Tibial nerve (tissue), 4 donors: ENCODE results near the gene DACT3. TPM values are rescaled to one million over a fixed set of nuclear protein-coding genes. Genes with fewer than 3 reads are reported as not detected.

ENCODE experiments used
- DNase-seq, 2 donors: peaks; one replicate each; pipeline ENCODE4 v3.0.0-alpha.2; 2019; ENCODE audit warnings: low spot score in 2 of 2
- H3K27ac ChIP-seq, 4 donors: fragments of 200-600 bp; sonication (generic) in 3 of 4; one replicate each; pipeline ENCODE4 v1.5.1; 2017 to 2019; ENCODE audit warnings: mild to moderate bottlenecking in 1 of 4
- H3K27me3 ChIP-seq, 2 donors: fragments of 200-600 bp; sonication (generic) in 1 of 2; one replicate each; pipeline versions ENCODE4 v1.5.1 to v1.6.0; 2017 to 2019
- H3K36me3 ChIP-seq, 3 donors: fragments of 200-600 bp; sonication (generic); one replicate each; pipeline ENCODE4 v1.5.1; 2018 to 2019
- H3K4me1 ChIP-seq, 4 donors: fragments of 200-600 bp; sonication (generic) in 3 of 4; one replicate each; pipeline ENCODE4 v1.5.1; 2017 to 2019
- H3K4me3 ChIP-seq, 4 donors: fragments of 200-600 bp; sonication (generic) in 3 of 4; one replicate each; pipeline ENCODE4 v1.5.1; 2017 to 2019; ENCODE audit warnings: mild to moderate bottlenecking in 1 of 4, moderate library complexity in 1 of 4
- H3K9me3 ChIP-seq, 4 donors: fragments of 200-600 bp; sonication (generic) in 3 of 4; one replicate each; pipeline ENCODE4 v1.5.1; 2017 to 2019
- EP300 ChIP-seq, 2 donors: sonication (generic); formaldehyde crosslinking; IDR thresholded peaks; one replicate each; pipeline ENCODE4 v1.6.1; 2017; ENCODE audit warnings: antibody characterized with exemption in 2 of 2, mild to moderate bottlenecking in 1 of 2
- POLR2A ChIP-seq, 2 donors: fragments of 450-650 bp; IDR thresholded peaks; one replicate each; pipeline ENCODE4 v1.6.1; 2017; ENCODE audit warnings: antibody characterized with exemption in 2 of 2, mild to moderate bottlenecking in 2 of 2, moderate library complexity in 2 of 2
- WGBS, 2 donors: methylation state at CpG; one replicate each; pipeline ENCODE4 v1.1.5; 2018; 5-methylcytosine and 5-hydroxymethylcytosine counted together
- total RNA-seq, 4 donors: library from RNA; depleted of rRNA; stranded (reverse); fragments of >200 nt; gene quantifications; one replicate each; pipeline ENCODE4 v1.1.0, GENCODE V29; 2016
- TF ChIP-seq, protein P1 (sequence below), 5 experiments: fragments of 200-600 bp in 3 of 5; fragments of 450-650 bp in 2 of 5; sonication (generic) in 3 of 5; IDR thresholded peaks; one replicate each; pipeline ENCODE4 v1.5.1; 2016 to 2019; ENCODE audit warnings: antibody characterized with exemption in 5 of 5, mild to moderate bottlenecking in 3 of 5, moderate library complexity in 2 of 5

Gene DACT3
- total RNA-seq, 4 donors from 2014 or later: 7.1 to 11.7 (median 8.2) TPM

DNA sequence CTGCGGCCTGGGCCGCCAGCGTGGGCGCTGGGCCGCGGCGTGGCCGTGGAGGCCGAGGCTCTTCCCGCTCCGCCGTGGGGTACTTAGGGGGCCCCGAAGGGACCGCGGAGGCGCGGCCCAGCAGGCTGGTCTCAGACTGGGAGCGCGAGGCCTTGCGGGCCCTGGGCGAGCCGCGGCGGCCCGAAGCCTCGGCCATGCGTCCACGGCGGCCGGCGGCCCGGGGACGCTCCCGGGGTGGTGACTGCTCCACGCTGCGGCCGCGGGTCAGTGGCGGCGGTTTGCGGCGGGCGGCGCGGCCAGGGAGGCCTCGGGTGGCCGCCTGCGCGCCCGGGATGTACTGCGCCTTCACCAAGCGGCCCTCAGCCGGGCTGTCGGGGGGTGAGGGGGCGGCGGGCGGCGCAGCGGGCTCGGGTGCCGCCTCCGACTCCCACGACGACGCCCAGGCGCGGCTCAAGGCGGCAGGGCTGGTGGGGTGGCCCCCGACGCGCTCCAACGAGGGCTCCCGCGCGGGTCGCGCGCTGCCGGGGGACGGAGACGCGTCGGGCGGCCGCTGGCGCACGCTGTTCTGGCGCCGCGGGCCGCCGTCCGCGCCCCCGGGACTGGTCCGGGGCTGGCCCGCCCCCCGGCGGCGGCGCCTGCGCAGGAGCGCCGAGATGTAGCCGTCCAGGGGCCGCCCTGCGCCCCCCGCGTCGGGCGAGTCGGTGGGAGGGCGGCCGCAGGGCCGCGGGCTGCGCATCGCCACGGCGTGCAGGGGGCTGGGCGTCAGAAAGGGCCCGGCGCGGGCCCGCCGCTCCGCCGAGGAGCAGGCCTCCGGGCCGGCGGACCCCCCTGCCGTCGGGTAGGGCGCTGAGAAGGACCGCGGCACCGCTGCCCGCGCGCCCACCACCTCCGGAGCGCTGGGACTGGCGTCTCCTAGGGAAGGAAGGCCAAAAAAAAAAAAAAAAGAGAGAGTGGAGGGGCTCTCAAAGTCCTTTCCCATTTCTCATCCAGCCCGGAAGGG, 11.7 kb downstream of the DACT3 start:
- Histone ChIP-seq H3K36me3 (peaks cover 0 to 8% (median 0%) of the 10 kb centered on the region in 3 donors), H3K9me3 (no peaks in the 10 kb centered on the region), H3K4me3 (no peak overlapping the region), H3K27me3 (no peaks in the 10 kb centered on the region), H3K27ac (no peak overlapping the region), H3K4me1 (peaks cover 0 to 23% (median 2%) of the 10 kb centered on the region in 4 donors)
- 59 to 60% methylated on average over 40 to 92 of the region's 144 CpGs for WGBS, 2 donors
- no peak for DNase-seq
- no peak for TF ChIP-seq EP300 (IDR thresholded peaks at IDR 0.05)
- TF ChIP-seq, protein P1, sequence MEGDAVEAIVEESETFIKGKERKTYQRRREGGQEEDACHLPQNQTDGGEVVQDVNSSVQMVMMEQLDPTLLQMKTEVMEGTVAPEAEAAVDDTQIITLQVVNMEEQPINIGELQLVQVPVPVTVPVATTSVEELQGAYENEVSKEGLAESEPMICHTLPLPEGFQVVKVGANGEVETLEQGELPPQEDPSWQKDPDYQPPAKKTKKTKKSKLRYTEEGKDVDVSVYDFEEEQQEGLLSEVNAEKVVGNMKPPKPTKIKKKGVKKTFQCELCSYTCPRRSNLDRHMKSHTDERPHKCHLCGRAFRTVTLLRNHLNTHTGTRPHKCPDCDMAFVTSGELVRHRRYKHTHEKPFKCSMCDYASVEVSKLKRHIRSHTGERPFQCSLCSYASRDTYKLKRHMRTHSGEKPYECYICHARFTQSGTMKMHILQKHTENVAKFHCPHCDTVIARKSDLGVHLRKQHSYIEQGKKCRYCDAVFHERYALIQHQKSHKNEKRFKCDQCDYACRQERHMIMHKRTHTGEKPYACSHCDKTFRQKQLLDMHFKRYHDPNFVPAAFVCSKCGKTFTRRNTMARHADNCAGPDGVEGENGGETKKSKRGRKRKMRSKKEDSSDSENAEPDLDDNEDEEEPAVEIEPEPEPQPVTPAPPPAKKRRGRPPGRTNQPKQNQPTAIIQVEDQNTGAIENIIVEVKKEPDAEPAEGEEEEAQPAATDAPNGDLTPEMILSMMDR (IDR thresholded peaks at IDR 0.05): no peak
- no peak for TF ChIP-seq POLR2A (IDR thresholded peaks at IDR 0.05)

GRCh38 chr19:46648060-46648960, 12.7 kb downstream of the DACT3 start:
- H3K27ac ChIP-seq: no peak overlapping the region
- H3K27me3 ChIP-seq: no peaks in the 10 kb centered on the region
- TF ChIP-seq, protein P1 (IDR thresholded peaks at IDR 0.05): no peak
- no peak for TF ChIP-seq POLR2A (IDR thresholded peaks at IDR 0.05)
- TF ChIP-seq EP300 (IDR thresholded peaks at IDR 0.05): no peak
- 55 to 67% methylated on average over 41 to 56 of the region's 63 CpGs for WGBS, 2 donors
- no peak for DNase-seq
- peaks cover 0 to 16% (median 0%) of the 10 kb centered on the region in 4 donors for H3K4me1 ChIP-seq
- H3K9me3 ChIP-seq: no peaks in the 10 kb centered on the region
- H3K4me3 ChIP-seq: no peak overlapping the region
- H3K36me3 ChIP-seq: peaks cover 0 to 8% (median 0%) of the 10 kb centered on the region in 3 donors

DNA sequence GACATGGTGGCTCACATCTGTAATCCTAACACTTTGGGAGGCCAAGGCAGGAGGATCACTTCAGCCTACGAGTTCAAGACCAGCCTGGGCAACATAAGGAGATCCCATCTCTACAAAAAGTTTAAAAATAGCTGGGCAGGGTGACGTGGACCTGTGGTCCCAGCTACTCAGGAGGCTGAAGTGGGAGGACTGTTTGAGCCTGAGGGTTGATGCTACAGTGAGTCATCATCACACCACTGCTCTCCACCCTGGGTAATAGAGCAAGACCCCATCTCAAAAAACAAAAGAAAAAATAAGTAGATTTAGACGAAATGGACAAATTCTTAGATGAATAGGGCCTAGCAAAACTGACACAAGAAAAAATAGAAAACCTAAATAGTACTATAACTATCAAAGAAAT, 14.6 kb downstream of the DACT3 start:
- peaks cover 0 to 16% (median 0%) of the 10 kb centered on the region in 4 donors for H3K4me1 ChIP-seq
- no peaks in the 10 kb centered on the region for H3K9me3 ChIP-seq
- DNase-seq: no peak
- peaks cover 0 to 8% (median 0%) of the 10 kb centered on the region in 3 donors for H3K36me3 ChIP-seq
- no peaks in the 10 kb centered on the region for H3K27me3 ChIP-seq
- WGBS, 2 donors: 89 to 95% methylated on average over 3 of the region's 3 CpGs
- no peak overlapping the region for H3K27ac ChIP-seq
- TF ChIP-seq POLR2A (IDR thresholded peaks at IDR 0.05) (no peak), EP300 (IDR thresholded peaks at IDR 0.05) (no peak)
- TF ChIP-seq, protein P1 (IDR thresholded peaks at IDR 0.05): no peak
- H3K4me3 ChIP-seq: no peak overlapping the region

GRCh38 chr19:46644720-46645119, 16.3 kb downstream of the DACT3 start:
- peaks cover 0 to 19% (median under 1%) of the 10 kb centered on the region in 4 donors for H3K4me1 ChIP-seq
- peak overlapping the region in 2 of 4 donors; percentile 40 to 58 for H3K27ac ChIP-seq
- 42 to 47% methylated on average over 3 of the region's 3 CpGs for WGBS, 2 donors
- H3K4me3 ChIP-seq: no peak overlapping the region
- no peaks in the 10 kb centered on the region for H3K27me3 ChIP-seq
- no peaks in the 10 kb centered on the region for H3K9me3 ChIP-seq
- DNase-seq: no peak
- H3K36me3 ChIP-seq: peaks cover 0 to 8% (median 0%) of the 10 kb centered on the region in 3 donors
- TF ChIP-seq EP300 (IDR thresholded peaks at IDR 0.05) (peak in 1 of 2 donors; percentile 22), POLR2A (IDR thresholded peaks at IDR 0.05) (no peak)

- WGBS, 2 donors: 88 to 95% methylated on average over 2 of the region's 2 CpGs
- Histone ChIP-seq H3K4me1 (peaks cover 0 to 44% (median 12%) of the 10 kb centered on the region in 4 donors), H3K36me3 (no peaks in the 10 kb centered on the region)
Measured at GRCh38 chr19:46640656-46641055, 20.3 kb downstream of the DACT3 start.

More at GRCh38 chr19:46640656-46641055, 20.3 kb downstream of the DACT3 start:
- TF ChIP-seq, protein P1 (IDR thresholded peaks at IDR 0.05): no peak
- TF ChIP-seq EP300 (IDR thresholded peaks at IDR 0.05) (no peak), POLR2A (IDR thresholded peaks at IDR 0.05) (no peak)
- Histone ChIP-seq H3K27me3 (no peaks in the 10 kb centered on the region), H3K27ac (no peak overlapping the region), H3K9me3 (no peaks in the 10 kb centered on the region), H3K4me3 (no peak overlapping the region)
- DNase-seq: no peak
